IMR-90 (cell line): ENCODE data around the gene TNRC6C. TPM values are rescaled to one million over a fixed set of nuclear protein-coding genes. Genes with fewer than 3 reads are reported as not detected.

Experiments used
- ATAC-seq: fragments of 200-7000 bp; cut with Tn5 transposase; 2 replicates; pipeline ENCODE4 v1.9.1; 2020; ENCODE audit warnings: low read depth, mild to moderate bottlenecking, moderate library complexity
- BruUV-seq: library from RNA; stranded (reverse); fragments of 400-500 nt; replicated peaks from 2 replicates; lab custom pipeline; 2021; lab: Mats Ljungman, UMichigan
- CTCF ChIA-PET: fragments of 300-600 bp; formaldehyde crosslinking; extraction: SDS; loops from one replicate; lab custom pipeline; 2021; ENCODE audit warnings: antibody characterized with exemption; lab: Yijun Ruan, JAX
- POLR2A ChIA-PET: fragments of 300-600 bp; sonication (Branson Sonifier 250); formaldehyde crosslinking; loops from one replicate; lab custom pipeline; 2022; ENCODE audit warnings: antibody characterized with exemption; ENCODE audit not compliant: unreplicated experiment; lab: Charles Lee
- DNase-seq: peaks from one replicate; pipeline ENCODE4 v3.0.0; 2013
- H2AFZ ChIP-seq: replicated peaks from 2 replicates; pipeline ENCODE3; 2013; ENCODE audit warnings: low read length, mild to moderate bottlenecking; ENCODE audit not compliant: poor library complexity
- H2AK5ac ChIP-seq: 2 replicates; pipeline ENCODE4 v1.6.1; 2013; ENCODE audit warnings: low read depth, low read length, inconsistent platforms
- H2AK9ac ChIP-seq: replicated peaks from 2 replicates; pipeline ENCODE3; 2013; ENCODE audit warnings: mild to moderate bottlenecking, low read depth, low read length, moderate library complexity; ENCODE audit not compliant: poor library complexity
- H2BK120ac ChIP-seq: 2 replicates; pipeline ENCODE4 v1.6.1; 2013; ENCODE audit warnings: low read depth, low read length, inconsistent platforms
- H2BK15ac ChIP-seq: 3 replicates; pipeline ENCODE4 v1.6.1; 2013; ENCODE audit warnings: low read depth, low read length, inconsistent platforms
- H2BK20ac ChIP-seq: 2 replicates; pipeline ENCODE4 v1.6.1; 2013; ENCODE audit warnings: low read depth, mild to moderate bottlenecking, inconsistent platforms, low read length, moderate library complexity
- H2BK5ac ChIP-seq: 2 replicates; pipeline ENCODE4 v1.6.1; 2013; ENCODE audit warnings: mild to moderate bottlenecking, low read depth, low read length, inconsistent platforms; ENCODE audit not compliant: poor library complexity, severe bottlenecking
- H3K14ac ChIP-seq: replicated peaks from 2 replicates; pipeline ENCODE4 v1.6.1; 2013; ENCODE audit warnings: low read depth, low read length, inconsistent platforms
- H3K18ac ChIP-seq: 2 replicates; pipeline ENCODE4 v1.6.1; 2013; ENCODE audit warnings: low read depth, low read length, control low read depth
- H3K23ac ChIP-seq: 2 replicates; pipeline ENCODE4 v1.6.1; 2013; ENCODE audit warnings: low read depth, low read length, inconsistent platforms
- H3K27ac ChIP-seq: 2 replicates; pipeline ENCODE4 v1.5.1; 2013; ENCODE audit warnings: mild to moderate bottlenecking, control low read depth, low read length; ENCODE audit not compliant: insufficient read depth
- H3K27me3 ChIP-seq: 2 replicates; pipeline ENCODE4 v1.6.1; 2013; ENCODE audit warnings: low read length; ENCODE audit not compliant: control insufficient read depth, insufficient read depth
- H3K36me3 ChIP-seq: 2 replicates; pipeline ENCODE4 v1.6.1; 2013; ENCODE audit warnings: low read length, mixed read lengths; ENCODE audit not compliant: control insufficient read depth, insufficient read depth
- H3K4ac ChIP-seq: 2 replicates; pipeline ENCODE4 v1.6.1; 2013; ENCODE audit warnings: low read depth, low read length, inconsistent platforms
- H3K4me1 ChIP-seq: 2 replicates; pipeline ENCODE4 v1.6.1; 2013; ENCODE audit warnings: low read length, mixed read lengths; ENCODE audit not compliant: control insufficient read depth, insufficient read depth
- H3K4me2 ChIP-seq: 2 replicates; pipeline ENCODE4 v1.6.1; 2013; ENCODE audit warnings: low read depth, mild to moderate bottlenecking, control low read depth, low read length, moderate library complexity
- H3K4me3 ChIP-seq: 2 replicates; pipeline ENCODE4 v1.5.1; 2013; ENCODE audit warnings: low read depth, mild to moderate bottlenecking, control low read depth, low read length, moderate library complexity; ENCODE audit not compliant: insufficient read depth
- H3K56ac ChIP-seq: 2 replicates; pipeline ENCODE4 v1.6.1; 2013; ENCODE audit warnings: low read length, inconsistent platforms; ENCODE audit not compliant: insufficient read depth; ENCODE audit errors: extremely low read depth
- H3K79me1 ChIP-seq, 2 experiments: 2 replicates each; pipeline ENCODE4 v1.6.1; 2013; ENCODE audit warnings: low read length in 2 of 2, inconsistent platforms in 1 of 2, low read depth in 1 of 2
- H3K9ac ChIP-seq: 2 replicates; pipeline ENCODE4 v1.6.1; 2013; ENCODE audit warnings: low read depth, low read length, control low read depth
- H3K9me1 ChIP-seq: 2 replicates; pipeline ENCODE4 v1.6.1; 2013; ENCODE audit warnings: low read length, inconsistent platforms; ENCODE audit not compliant: insufficient read depth
- H3K9me3 ChIP-seq: 2 replicates; pipeline ENCODE4 v1.6.1; 2013; ENCODE audit warnings: low read length; ENCODE audit not compliant: control insufficient read depth, insufficient read depth
- H4K20me1 ChIP-seq: 2 replicates; pipeline ENCODE4 v1.6.1; 2013; ENCODE audit warnings: low read length, inconsistent platforms; ENCODE audit not compliant: insufficient read depth
- H4K5ac ChIP-seq: 2 replicates; pipeline ENCODE4 v1.6.1; 2013; ENCODE audit warnings: mild to moderate bottlenecking, low read depth, low read length, control low read depth
- H4K8ac ChIP-seq, 2 experiments: 2 replicates each; pipeline ENCODE4 v1.6.1; 2013; ENCODE audit warnings: low read depth in 2 of 2, low read length in 2 of 2, control low read depth in 1 of 2, inconsistent platforms in 1 of 2
- H4K91ac ChIP-seq: 2 replicates; pipeline ENCODE4 v1.6.1; 2013; ENCODE audit warnings: low read depth, low read length, inconsistent platforms; ENCODE audit not compliant: insufficient read depth
- BHLHE40 ChIP-seq: fragments of 150-350 bp; IDR thresholded peaks from 2 replicates; pipeline ENCODE4 v1.6.1; 2016; ENCODE audit warnings: mild to moderate bottlenecking, low read depth, low read length
- CEBPB ChIP-seq: IDR thresholded peaks from 2 replicates; pipeline ENCODE4 v1.6.1; 2012; ENCODE audit warnings: low read depth, low read length, improper control_type of control experiment
- CHD1 ChIP-seq: IDR thresholded peaks from 2 replicates; pipeline ENCODE4 v1.6.1; 2012; ENCODE audit warnings: low read depth, low read length, improper control_type of control experiment
- FOS ChIP-seq: fragments of 150-350 bp; IDR thresholded peaks from 2 replicates; pipeline ENCODE4 v1.6.1; 2016; ENCODE audit warnings: low read depth, low read length
- MAFK ChIP-seq: IDR thresholded peaks from 2 replicates; pipeline ENCODE4 v1.6.1; 2012; ENCODE audit warnings: low read depth, low read length, improper control_type of control experiment
- MAZ ChIP-seq: IDR thresholded peaks from 2 replicates; pipeline ENCODE4 v1.6.1; 2012; ENCODE audit warnings: low read depth, mild to moderate bottlenecking, low read length, improper control_type of control experiment, moderate library complexity, borderline replicate concordance
- MXI1 ChIP-seq: IDR thresholded peaks from 2 replicates; pipeline ENCODE4 v1.6.1; 2012; ENCODE audit warnings: low read depth, mild to moderate bottlenecking, low read length, moderate library complexity, borderline replicate concordance
- NFE2L2 ChIP-seq: fragments of 150-350 bp; IDR thresholded peaks from 2 replicates; pipeline ENCODE4 v1.6.1; 2016; ENCODE audit warnings: low read depth, mild to moderate bottlenecking, low read length
- POLR2A ChIP-seq: IDR thresholded peaks from 2 replicates; pipeline ENCODE4 v1.6.1; 2012; ENCODE audit warnings: mild to moderate bottlenecking, low read depth, low read length
- RAD21 ChIP-seq: IDR thresholded peaks from 2 replicates; pipeline ENCODE4 v1.6.1; 2012; ENCODE audit warnings: low read length, improper control_type of control experiment
- RCOR1 ChIP-seq: IDR thresholded peaks from 2 replicates; pipeline ENCODE4 v1.6.1; 2012; ENCODE audit warnings: mild to moderate bottlenecking, low read length, improper control_type of control experiment; ENCODE audit not compliant: insufficient replicate concordance
- RFX5 ChIP-seq: IDR thresholded peaks from 2 replicates; pipeline ENCODE4 v1.8.0; 2012; ENCODE audit warnings: low read depth, mild to moderate bottlenecking, low read length, moderate library complexity
- SMC3 ChIP-seq: fragments of 150-350 bp; IDR thresholded peaks from 2 replicates; pipeline ENCODE4 v1.6.1; 2016; ENCODE audit warnings: low read depth, mild to moderate bottlenecking, antibody characterized with exemption, low read length, moderate library complexity
- WGBS, 2 experiments: methylation state at CpG; one replicate each; pipeline versions ENCODE4 v1.1.5 to v1.1.7; 2013; ENCODE audit warnings: missing lambda C conversion rate in 2 of 2; ENCODE audit not compliant: insufficient read length in 1 of 2; ENCODE audit errors: extremely low coverage in 2 of 2; 5-methylcytosine and 5-hydroxymethylcytosine counted together
- dilution Hi-C: fragments of 300-500 bp; cut with HindIII; formaldehyde crosslinking; loops from one replicate; pipeline ENCODE4 v1.14.3; 2018; ENCODE audit warnings: low sequenced_read_pairs; ENCODE audit not compliant: unreplicated experiment
- in situ Hi-C: fragments of 300-500 bp; cut with MboI; formaldehyde crosslinking; loops from 3 replicates; pipeline ENCODE4 v1.14.3; 2019; ENCODE audit warnings: low sequenced_read_pairs, inconsistent platforms, mixed read lengths
- intact Hi-C: fragments of 100-400 bp; cut with micrococcal nuclease; formaldehyde crosslinking; loops from 2 replicates; pipeline ENCODE4 v1.10.0; 2022
- polyA plus RNA-seq, 3 experiments: library from polyadenylated mRNA; depleted of rRNA; stranded (reverse); fragments of >200 nt; gene quantifications; 2 replicates each; pipeline ENCODE4 v1.2.3, GENCODE V29; 2012; ENCODE audit warnings: low replicate concordance in 1 of 3
- total RNA-seq: library from RNA; depleted of rRNA; stranded (reverse); fragments of >200 nt; gene quantifications from 2 replicates; pipeline ENCODE4 v1.2.3, GENCODE V29; 2012
- TF ChIP-seq, protein P1 (sequence below): fragments of 150-350 bp; IDR thresholded peaks from 2 replicates; pipeline ENCODE4 v1.6.1; 2016; ENCODE audit warnings: low read depth, mild to moderate bottlenecking, low read length, moderate library complexity, borderline replicate concordance
- TF ChIP-seq, protein P2 (sequence below): conservative IDR thresholded peaks from 2 replicates; pipeline ENCODE4 v1.5.1; 2012; ENCODE audit warnings: mild to moderate bottlenecking, low read depth, low read length, improper control_type of control experiment
- TF ChIP-seq, protein P3 (sequence below): fragments of 150-350 bp; IDR thresholded peaks from 2 replicates; pipeline ENCODE4 v1.6.1; 2017; ENCODE audit warnings: mild to moderate bottlenecking, antibody characterized with exemption, low read length, low read depth

Gene TNRC6C
- total and polyA plus RNA-seq, 2 of the 4 experiments (the other 2 are of a cell fraction): 1.6 to 2.7 TPM

DNA sequence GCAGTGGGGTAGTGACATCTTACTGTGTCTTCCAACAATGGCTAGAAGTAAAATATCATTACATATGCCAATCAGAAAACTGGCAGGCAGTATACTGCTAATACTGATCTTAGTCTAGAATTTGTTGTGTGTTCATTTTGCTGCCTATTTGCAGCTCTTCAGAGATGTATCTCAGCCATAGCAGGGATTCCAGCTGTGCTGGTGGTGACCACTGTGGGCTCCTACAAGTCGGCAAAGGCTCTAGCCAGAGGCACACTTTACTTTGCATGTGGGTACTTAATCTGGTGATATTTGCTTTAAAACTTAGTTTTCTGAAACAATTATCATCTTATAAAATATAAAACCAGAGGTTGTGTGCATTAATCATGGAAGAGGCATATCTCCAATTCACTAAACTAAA, 100.1 kb downstream of the TNRC6C start:
- Histone ChIP-seq H3K18ac (no peak overlapping the region), H3K36me3 (peaks cover 7% of the 10 kb centered on the region), H3K4ac (no peak overlapping the region), H4K91ac (no peak overlapping the region), H3K4me3 (no peak overlapping the region), H2BK5ac (no peak overlapping the region), H3K27me3 (no peaks in the 10 kb centered on the region), H2AK9ac (no peak overlapping the region), H3K9me3 (no peaks in the 10 kb centered on the region), H2BK120ac (no peak overlapping the region), H2AFZ (no peak overlapping the region), H4K20me1 (peaks cover 5% of the 10 kb centered on the region; the same call in 1 of the 2 replicates), H3K79me1 (peaks cover 9 to 29% of the 10 kb centered on the region in 2 experiments; a peak in 3 of 4 replicates), H2AK5ac (no peak overlapping the region), H3K4me2 (no peak overlapping the region), H2BK20ac (no peak overlapping the region), H3K23ac (no peak overlapping the region), H3K14ac (no peak overlapping the region), H3K56ac (no peak overlapping the region), H2BK15ac (no peak overlapping the region), H3K27ac (no peak overlapping the region), H4K5ac (no peak overlapping the region), H3K4me1 (peaks cover 6% of the 10 kb centered on the region), H4K8ac (no peak overlapping the region), H3K9ac (no peak overlapping the region), H3K9me1 (peaks cover 8% of the 10 kb centered on the region; the same call in 1 of the 2 replicates)
- ATAC-seq (peak; percentile 35; the same call in 1 of the 2 replicates), DNase-seq (no peak)
- intact Hi-C loops: no loop called here
- no peak for TF ChIP-seq MAFK
- TF ChIP-seq CHD1: no peak
- TF ChIP-seq POLR2A: no peak
- TF ChIP-seq MAZ: no peak
- no peak for TF ChIP-seq RCOR1
- TF ChIP-seq, protein P1, sequence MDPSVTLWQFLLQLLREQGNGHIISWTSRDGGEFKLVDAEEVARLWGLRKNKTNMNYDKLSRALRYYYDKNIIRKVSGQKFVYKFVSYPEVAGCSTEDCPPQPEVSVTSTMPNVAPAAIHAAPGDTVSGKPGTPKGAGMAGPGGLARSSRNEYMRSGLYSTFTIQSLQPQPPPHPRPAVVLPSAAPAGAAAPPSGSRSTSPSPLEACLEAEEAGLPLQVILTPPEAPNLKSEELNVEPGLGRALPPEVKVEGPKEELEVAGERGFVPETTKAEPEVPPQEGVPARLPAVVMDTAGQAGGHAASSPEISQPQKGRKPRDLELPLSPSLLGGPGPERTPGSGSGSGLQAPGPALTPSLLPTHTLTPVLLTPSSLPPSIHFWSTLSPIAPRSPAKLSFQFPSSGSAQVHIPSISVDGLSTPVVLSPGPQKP: no peak
- no peak for TF ChIP-seq RFX5
- no peak for TF ChIP-seq SMC3
- no peak for TF ChIP-seq CEBPB
- TF ChIP-seq, protein P2, sequence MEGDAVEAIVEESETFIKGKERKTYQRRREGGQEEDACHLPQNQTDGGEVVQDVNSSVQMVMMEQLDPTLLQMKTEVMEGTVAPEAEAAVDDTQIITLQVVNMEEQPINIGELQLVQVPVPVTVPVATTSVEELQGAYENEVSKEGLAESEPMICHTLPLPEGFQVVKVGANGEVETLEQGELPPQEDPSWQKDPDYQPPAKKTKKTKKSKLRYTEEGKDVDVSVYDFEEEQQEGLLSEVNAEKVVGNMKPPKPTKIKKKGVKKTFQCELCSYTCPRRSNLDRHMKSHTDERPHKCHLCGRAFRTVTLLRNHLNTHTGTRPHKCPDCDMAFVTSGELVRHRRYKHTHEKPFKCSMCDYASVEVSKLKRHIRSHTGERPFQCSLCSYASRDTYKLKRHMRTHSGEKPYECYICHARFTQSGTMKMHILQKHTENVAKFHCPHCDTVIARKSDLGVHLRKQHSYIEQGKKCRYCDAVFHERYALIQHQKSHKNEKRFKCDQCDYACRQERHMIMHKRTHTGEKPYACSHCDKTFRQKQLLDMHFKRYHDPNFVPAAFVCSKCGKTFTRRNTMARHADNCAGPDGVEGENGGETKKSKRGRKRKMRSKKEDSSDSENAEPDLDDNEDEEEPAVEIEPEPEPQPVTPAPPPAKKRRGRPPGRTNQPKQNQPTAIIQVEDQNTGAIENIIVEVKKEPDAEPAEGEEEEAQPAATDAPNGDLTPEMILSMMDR: no peak
- TF ChIP-seq, protein P3, sequence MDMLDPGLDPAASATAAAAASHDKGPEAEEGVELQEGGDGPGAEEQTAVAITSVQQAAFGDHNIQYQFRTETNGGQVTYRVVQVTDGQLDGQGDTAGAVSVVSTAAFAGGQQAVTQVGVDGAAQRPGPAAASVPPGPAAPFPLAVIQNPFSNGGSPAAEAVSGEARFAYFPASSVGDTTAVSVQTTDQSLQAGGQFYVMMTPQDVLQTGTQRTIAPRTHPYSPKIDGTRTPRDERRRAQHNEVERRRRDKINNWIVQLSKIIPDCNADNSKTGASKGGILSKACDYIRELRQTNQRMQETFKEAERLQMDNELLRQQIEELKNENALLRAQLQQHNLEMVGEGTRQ: no peak
- TF ChIP-seq MXI1: no peak
- TF ChIP-seq RAD21: no peak
- no peak for TF ChIP-seq NFE2L2
- no peak for TF ChIP-seq FOS
- TF ChIP-seq BHLHE40: no peak
- no CpG with 5 or more reads among the region's 1 CpG for WGBS, 2 experiments
- POLR2A ChIA-PET: no interaction called here
- dilution Hi-C loops: no loop called here
- in situ Hi-C loops: no loop called here
- BruUV-seq: no TSS peak
- CTCF ChIA-PET: no interaction called here
